ENCODE results near the gene UBE2E2. TPM values are rescaled to one million over a fixed set of nuclear protein-coding genes. Genes with fewer than 3 reads are reported as not detected.

The UBE2E2 gene
- total and polyA plus RNA-seq, 2 of the 13 experiments (the other 11 are each of a cell fraction or from before 2014, with no cell fraction given) = 0.77 to 1.5 TPM

DNA sequence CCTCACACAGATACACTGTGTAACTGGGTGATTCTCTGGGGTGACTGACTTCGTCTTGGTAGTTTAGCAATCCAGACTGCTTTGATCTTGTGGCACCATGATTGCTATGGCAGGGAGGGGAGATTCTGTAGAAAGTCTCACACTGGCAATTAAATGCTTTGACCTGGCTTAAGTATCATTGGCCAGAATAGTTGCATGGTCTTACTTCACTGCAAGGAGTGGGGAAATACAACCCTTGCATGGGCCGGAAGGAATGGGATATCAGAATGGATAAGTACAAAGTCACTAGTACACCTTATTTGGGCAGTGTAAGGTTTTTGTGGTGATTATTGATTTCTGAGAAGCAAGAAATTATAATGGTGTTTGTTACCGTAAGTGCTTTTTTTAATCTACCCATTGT is 153.8 kb downstream of the UBE2E2 start (continued):
- TF ChIP-seq, protein P1, sequence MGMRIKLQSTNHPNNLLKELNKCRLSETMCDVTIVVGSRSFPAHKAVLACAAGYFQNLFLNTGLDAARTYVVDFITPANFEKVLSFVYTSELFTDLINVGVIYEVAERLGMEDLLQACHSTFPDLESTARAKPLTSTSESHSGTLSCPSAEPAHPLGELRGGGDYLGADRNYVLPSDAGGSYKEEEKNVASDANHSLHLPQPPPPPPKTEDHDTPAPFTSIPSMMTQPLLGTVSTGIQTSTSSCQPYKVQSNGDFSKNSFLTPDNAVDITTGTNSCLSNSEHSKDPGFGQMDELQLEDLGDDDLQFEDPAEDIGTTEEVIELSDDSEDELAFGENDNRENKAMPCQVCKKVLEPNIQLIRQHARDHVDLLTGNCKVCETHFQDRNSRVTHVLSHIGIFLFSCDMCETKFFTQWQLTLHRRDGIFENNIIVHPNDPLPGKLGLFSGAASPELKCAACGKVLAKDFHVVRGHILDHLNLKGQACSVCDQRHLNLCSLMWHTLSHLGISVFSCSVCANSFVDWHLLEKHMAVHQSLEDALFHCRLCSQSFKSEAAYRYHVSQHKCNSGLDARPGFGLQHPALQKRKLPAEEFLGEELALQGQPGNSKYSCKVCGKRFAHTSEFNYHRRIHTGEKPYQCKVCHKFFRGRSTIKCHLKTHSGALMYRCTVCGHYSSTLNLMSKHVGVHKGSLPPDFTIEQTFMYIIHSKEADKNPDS (CRISPR knock-in tag; IDR thresholded peaks at IDR 0.05) = no peak

GRCh38 chr3:23359116-23359515 is 156.0 kb downstream of the UBE2E2 start:
- H3K4me2 ChIP-seq (ENCODE audit: low read depth, low read length) = no peak overlapping the region
- H3K27me3 ChIP-seq (ENCODE audit: control insufficient read depth in 1 of 2, insufficient read depth in 2 of 2, low read length in 2 of 2) = no peaks in the 10 kb centered on the region
- H4K20me1 ChIP-seq (ENCODE audit: insufficient read depth, low read length) = no peaks in the 10 kb centered on the region
- CTCF ChIA-PET (ENCODE audit: low intra/inter-chr PET ratio, low total read pairs) = no interaction called here
- FAIRE-seq (no peak), DNase-seq (ENCODE audit: low spot score) (no peak), ATAC-seq (no peak)
- H3K9me3 ChIP-seq (ENCODE audit: low read length) = no peaks in the 10 kb centered on the region
- no peaks in the 10 kb centered on the region for H3K36me3 ChIP-seq (replicated peaks in 1 of 2; ENCODE audit: control insufficient read depth in 1 of 2, insufficient read depth in 2 of 2, low read length in 2 of 2)
- intact Hi-C loops (cut with micrococcal nuclease; ENCODE audit: unreplicated experiment) = no loop called here
- TF ChIP-seq NFKB2 (CRISPR knock-in tag; IDR thresholded peaks at IDR 0.05; ENCODE audit: borderline replicate concordance) (no peak), ZBTB3 (CRISPR knock-in tag; IDR thresholded peaks at IDR 0.05; ENCODE audit: borderline replicate concordance, low read depth) (no peak), ZNF17 (CRISPR knock-in tag; IDR thresholded peaks at IDR 0.05) (no peak), MTF2 (CRISPR knock-in tag; IDR thresholded peaks at IDR 0.05; ENCODE audit: borderline replicate concordance) (no peak), YEATS2 (CRISPR knock-in tag; IDR thresholded peaks at IDR 0.05; ENCODE audit: borderline replicate concordance) (no peak), STAG1 (CRISPR knock-in tag; IDR thresholded peaks at IDR 0.05) (no peak), ZNF232 (CRISPR knock-in tag; IDR thresholded peaks at IDR 0.05; ENCODE audit: borderline replicate concordance) (no peak), ZNF878 (CRISPR knock-in tag; IDR thresholded peaks at IDR 0.05) (no peak), ZFP36L1 (CRISPR knock-in tag; IDR thresholded peaks at IDR 0.05) (no peak), CBX2 (IDR thresholded peaks at IDR 0.05; ENCODE audit: low read depth, low read length) (no peak), CBX2 (CRISPR knock-in tag; IDR thresholded peaks at IDR 0.05; ENCODE audit: low read depth) (no peak), FOXC1 (CRISPR knock-in tag; IDR thresholded peaks at IDR 0.05; ENCODE audit: borderline replicate concordance) (no peak), IRX3 (CRISPR knock-in tag; IDR thresholded peaks at IDR 0.05; ENCODE audit: borderline replicate concordance, low read depth) (no peak), ZFP41 (CRISPR knock-in tag; IDR thresholded peaks at IDR 0.05; ENCODE audit: borderline replicate concordance) (no peak), ZNF546 (CRISPR knock-in tag; conservative IDR thresholded peaks at IDR 0.05) (no peak), SPEN (CRISPR knock-in tag; IDR thresholded peaks at IDR 0.05; ENCODE audit: low read depth) (no peak)
- TF ChIP-seq, protein P2, sequence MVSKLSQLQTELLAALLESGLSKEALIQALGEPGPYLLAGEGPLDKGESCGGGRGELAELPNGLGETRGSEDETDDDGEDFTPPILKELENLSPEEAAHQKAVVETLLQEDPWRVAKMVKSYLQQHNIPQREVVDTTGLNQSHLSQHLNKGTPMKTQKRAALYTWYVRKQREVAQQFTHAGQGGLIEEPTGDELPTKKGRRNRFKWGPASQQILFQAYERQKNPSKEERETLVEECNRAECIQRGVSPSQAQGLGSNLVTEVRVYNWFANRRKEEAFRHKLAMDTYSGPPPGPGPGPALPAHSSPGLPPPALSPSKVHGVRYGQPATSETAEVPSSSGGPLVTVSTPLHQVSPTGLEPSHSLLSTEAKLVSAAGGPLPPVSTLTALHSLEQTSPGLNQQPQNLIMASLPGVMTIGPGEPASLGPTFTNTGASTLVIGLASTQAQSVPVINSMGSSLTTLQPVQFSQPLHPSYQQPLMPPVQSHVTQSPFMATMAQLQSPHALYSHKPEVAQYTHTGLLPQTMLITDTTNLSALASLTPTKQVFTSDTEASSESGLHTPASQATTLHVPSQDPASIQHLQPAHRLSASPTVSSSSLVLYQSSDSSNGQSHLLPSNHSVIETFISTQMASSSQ (IDR thresholded peaks at IDR 0.05; ENCODE audit: low read depth) = no peak
- TF ChIP-seq, protein P2 (CRISPR knock-in tag; IDR thresholded peaks at IDR 0.05; ENCODE audit: borderline replicate concordance) = no peak
- no peaks in the 10 kb centered on the region for H3K79me2 ChIP-seq (ENCODE audit: insufficient read depth, low read length)
- no TSS peak for BruUV-seq (replicated peaks)
- H3K4me1 ChIP-seq (ENCODE audit: insufficient read depth, low read length) = no peaks in the 10 kb centered on the region
- no peak overlapping the region for H3K9ac ChIP-seq (ENCODE audit: insufficient read depth, low read depth, low read length)
- no peak overlapping the region for H2AFZ ChIP-seq (ENCODE audit: low read length)
- no peak overlapping the region for H3K4me3 ChIP-seq (replicated peaks in 1 of 3; ENCODE audit: insufficient read depth in 1 of 3, low read depth in 2 of 3, low read length in 3 of 3)
- no peak overlapping the region for H3K27ac ChIP-seq (ENCODE audit: extremely low read length, insufficient read depth, low read length)
- POLR2A ChIA-PET = no interaction called here
- in situ Hi-C loops (cut with HindIII; ENCODE audit: extremely low pct_ligation_motif_present, low pct_unique_long_range_greater_than_20kb) = no loop called here

All from HepG2 (cell line).